RWPE1 (cell line): ENCODE measurements around the gene ESRRB.
A peak's percentile ranks its signal among the peaks of the same experiment; 100 is the strongest.

Source experiments
- CTCF ChIA-PET: fragments of 350-600 bp; sonication (Branson Sonifier 250); formaldehyde crosslinking; extraction: SDS; loops from one replicate; lab custom pipeline; 2021; lab: Yijun Ruan, JAX
- POLR2A ChIA-PET: fragments of 400-600 bp; formaldehyde crosslinking; extraction: SDS; loops from one replicate; lab custom pipeline; 2020; ENCODE audit warnings: antibody characterized with exemption; ENCODE audit not compliant: low non-redundant PET; lab: Yijun Ruan, JAX
- DNase-seq: peaks from one replicate; pipeline ENCODE4 v3.0.0; 2012; ENCODE audit warnings: low spot score
- H3K27ac ChIP-seq: fragments of 450-650 bp; 2 replicates; pipeline ENCODE4 v1.5.1; 2017
- TF ChIP-seq, protein P1 (sequence below): fragments of 450-650 bp; conservative IDR thresholded peaks from 2 replicates; pipeline ENCODE4 v1.5.1; 2017; ENCODE audit warnings: low read depth, mild to moderate bottlenecking

ESRRB gene

DNA sequence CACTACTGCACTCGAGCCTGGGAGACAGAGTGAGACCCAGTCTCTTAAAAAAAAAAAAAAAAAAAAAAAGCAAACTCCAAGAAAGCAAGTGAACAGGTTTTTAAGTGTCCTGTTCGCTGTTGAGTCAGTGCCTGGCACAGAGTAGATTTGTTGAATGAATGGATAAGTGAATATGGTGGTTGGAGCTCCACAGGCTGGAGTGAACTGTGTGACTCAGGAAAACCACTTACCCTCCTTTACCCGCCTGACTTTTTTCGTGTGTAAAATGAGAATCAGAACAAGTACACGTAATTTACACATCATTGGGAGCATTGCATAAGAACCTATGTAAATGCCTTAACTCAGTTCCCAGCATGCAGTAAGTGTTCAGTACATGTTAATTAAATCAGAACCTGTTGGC lies 24.0 kb upstream of the ESRRB start:
- no peak for DNase-seq
- TF ChIP-seq, protein P1, sequence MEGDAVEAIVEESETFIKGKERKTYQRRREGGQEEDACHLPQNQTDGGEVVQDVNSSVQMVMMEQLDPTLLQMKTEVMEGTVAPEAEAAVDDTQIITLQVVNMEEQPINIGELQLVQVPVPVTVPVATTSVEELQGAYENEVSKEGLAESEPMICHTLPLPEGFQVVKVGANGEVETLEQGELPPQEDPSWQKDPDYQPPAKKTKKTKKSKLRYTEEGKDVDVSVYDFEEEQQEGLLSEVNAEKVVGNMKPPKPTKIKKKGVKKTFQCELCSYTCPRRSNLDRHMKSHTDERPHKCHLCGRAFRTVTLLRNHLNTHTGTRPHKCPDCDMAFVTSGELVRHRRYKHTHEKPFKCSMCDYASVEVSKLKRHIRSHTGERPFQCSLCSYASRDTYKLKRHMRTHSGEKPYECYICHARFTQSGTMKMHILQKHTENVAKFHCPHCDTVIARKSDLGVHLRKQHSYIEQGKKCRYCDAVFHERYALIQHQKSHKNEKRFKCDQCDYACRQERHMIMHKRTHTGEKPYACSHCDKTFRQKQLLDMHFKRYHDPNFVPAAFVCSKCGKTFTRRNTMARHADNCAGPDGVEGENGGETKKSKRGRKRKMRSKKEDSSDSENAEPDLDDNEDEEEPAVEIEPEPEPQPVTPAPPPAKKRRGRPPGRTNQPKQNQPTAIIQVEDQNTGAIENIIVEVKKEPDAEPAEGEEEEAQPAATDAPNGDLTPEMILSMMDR, result no peak
- H3K27ac ChIP-seq, result no peak overlapping the region
- CTCF ChIA-PET, result interaction anchor here (0.6 to 1.8 kb wide), 7 partner anchors 9 to 836 kb away, joined by 3 to 7 read pairs (median 3); no protein-coding TSS in a partner anchor
- POLR2A ChIA-PET, result no interaction called here

DNA sequence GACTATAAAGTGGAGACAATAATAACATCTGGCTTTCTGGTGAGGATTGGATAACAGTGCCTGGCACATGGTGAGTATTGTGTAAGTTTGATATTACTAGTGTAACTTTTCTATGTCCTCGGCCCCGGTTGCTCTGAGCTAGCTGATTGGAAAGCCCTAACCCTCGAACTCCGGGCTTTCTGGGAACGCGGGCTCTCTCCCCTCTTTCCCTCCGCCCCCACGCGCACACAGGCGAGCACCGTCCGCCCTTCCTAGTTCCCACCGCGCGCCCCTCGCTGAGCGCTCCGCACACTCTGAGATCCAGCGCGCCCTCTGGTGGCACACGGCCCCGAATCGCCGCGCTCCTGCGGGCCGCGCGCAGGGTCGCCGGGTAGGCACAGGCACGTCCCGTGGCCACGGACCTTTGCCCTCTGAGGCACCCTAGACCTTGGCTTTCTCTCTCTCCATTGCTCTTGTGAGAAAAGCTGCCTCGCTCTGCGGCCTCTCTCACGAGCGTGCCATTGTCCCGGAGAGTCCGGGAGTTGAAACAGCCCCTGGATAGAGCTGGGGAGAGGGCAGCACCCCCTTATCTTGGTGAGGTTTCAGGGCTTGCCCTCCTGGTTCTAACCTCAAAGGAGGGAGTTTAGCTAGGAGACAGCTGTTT lies 23.2 kb upstream of the ESRRB start:
- CTCF ChIA-PET, result interaction anchor here (0.6 to 1.8 kb wide), 18 partner anchors 9 to 861 kb away, joined by 3 to 7 read pairs (median 4); no protein-coding TSS in a partner anchor
- POLR2A ChIA-PET, result no interaction called here
- TF ChIP-seq, protein P1, result peak; percentile 88
- peak; percentile 37 for DNase-seq
- H3K27ac ChIP-seq, result no peak overlapping the region

DNA sequence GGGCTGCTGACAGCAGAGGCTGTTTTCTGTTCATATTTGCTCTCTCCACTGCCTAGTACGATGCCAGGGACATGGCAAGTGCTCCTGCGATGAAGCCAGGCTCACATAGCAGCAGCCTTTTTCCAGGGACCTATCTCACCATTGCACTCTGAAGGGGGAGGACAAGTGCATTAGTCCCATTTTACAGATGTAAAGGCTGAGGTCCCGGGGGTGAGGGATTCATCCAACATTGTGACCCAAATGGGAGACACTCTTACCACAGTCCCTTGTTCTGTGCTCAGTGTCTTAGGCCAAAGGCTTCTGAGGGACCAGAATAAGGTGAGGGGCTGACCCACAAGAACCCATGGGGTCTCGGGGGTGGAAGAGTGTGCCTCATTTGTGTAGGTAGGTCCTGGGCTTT lies 21.6 kb upstream of the ESRRB start:
- no peak for DNase-seq
- POLR2A ChIA-PET, result no interaction called here
- CTCF ChIA-PET, result no interaction called here
- TF ChIP-seq, protein P1, result no peak
- no peak overlapping the region for H3K27ac ChIP-seq

DNA sequence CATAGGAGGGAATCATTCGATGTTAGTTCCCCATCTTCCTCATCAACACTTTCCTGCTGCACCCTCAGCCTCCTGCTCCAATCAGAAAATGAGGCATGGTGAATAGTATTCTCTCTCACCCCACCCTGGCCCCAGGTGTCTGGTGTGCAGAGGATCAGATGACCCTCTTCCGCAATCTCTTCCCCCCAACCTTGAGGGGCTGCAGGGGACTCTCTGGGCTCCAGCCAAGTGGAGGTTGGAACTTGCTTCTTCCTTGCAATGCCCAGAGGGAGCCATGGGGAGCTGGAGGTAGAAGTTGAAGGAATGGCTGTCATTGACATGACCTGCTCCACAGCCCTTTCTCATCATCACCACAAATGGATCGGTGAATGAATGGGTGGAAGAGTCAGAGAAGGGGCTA lies 20.2 kb upstream of the ESRRB start:
- TF ChIP-seq, protein P1, result no peak
- CTCF ChIA-PET, result no interaction called here
- no peak overlapping the region for H3K27ac ChIP-seq
- POLR2A ChIA-PET, result no interaction called here
- no peak for DNase-seq

DNA sequence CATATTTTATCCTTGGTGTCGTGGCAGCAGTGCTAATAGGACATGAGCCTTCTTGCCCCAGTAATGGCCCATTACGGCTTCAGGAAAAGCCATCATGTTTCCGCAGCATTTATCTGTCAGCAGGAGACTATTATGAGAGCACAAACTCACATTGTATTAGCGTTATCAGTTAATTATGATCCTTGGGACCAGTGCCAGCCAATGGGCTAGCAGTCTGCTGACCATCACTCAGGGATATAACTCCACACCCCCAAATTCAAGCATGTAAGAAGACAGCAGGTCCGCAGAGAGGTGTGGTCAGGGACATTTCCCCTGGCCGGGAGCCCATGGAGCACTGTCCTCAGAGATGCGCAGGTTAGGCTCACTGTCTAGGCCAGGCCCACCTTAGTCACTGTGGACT lies 4.9 kb upstream of the ESRRB start:
- H3K27ac ChIP-seq, result no peak overlapping the region
- ChIA-PET POLR2A (interaction anchor here (0.6 kb wide), 1 partner anchor 923 kb away, joined by 3 read pairs; no protein-coding TSS in a partner anchor), CTCF (interaction anchor here (0.6 to 0.7 kb wide), 2 partner anchors 39 to 54 kb away, joined by 3 to 6 read pairs; no protein-coding TSS in a partner anchor)
- no peak for DNase-seq
- TF ChIP-seq, protein P1, result no peak

DNA sequence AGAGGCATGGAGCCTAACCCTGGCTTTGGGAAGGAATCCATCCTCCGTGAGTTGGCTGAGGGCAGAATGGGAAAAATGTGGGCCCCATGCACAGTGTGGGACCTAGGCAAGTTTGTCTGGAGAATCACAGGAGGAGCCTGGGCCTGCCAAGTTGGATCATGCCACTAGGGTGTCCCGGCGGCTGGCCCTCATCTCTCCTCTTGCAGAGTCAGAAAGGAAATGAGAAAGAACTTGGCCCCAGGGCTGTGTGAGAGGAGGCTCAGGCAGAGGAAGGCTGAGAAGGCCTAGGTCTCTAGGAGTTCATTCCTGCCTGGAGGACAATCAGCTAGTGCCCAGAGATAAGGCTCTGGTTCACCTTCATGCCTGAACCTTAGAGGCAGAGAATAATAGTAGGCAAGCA lies 2.5 kb upstream of the ESRRB start:
- DNase-seq, result no peak
- no peak overlapping the region for H3K27ac ChIP-seq
- ChIA-PET CTCF (no interaction called here), POLR2A (no interaction called here)
- TF ChIP-seq, protein P1, result no peak
